IMR-90 (cell line): Measurements from ENCODE around the gene RHCE. TPM values are rescaled to one million over a fixed set of nuclear protein-coding genes. Genes with fewer than 3 reads are reported as not detected.

ENCODE experiments used
- ATAC-seq: fragments of 200-7000 bp; cut with Tn5 transposase; 2 replicates; pipeline ENCODE4 v1.9.1; 2020; ENCODE audit warnings: low read depth, mild to moderate bottlenecking, moderate library complexity
- BruUV-seq: library from RNA; stranded (reverse); fragments of 400-500 nt; replicated peaks from 2 replicates; lab custom pipeline; 2021; lab: Mats Ljungman, UMichigan
- CTCF ChIA-PET: fragments of 300-600 bp; formaldehyde crosslinking; extraction: SDS; loops from one replicate; lab custom pipeline; 2021; ENCODE audit warnings: antibody characterized with exemption; lab: Yijun Ruan, JAX
- POLR2A ChIA-PET: fragments of 300-600 bp; sonication (Branson Sonifier 250); formaldehyde crosslinking; loops from one replicate; lab custom pipeline; 2022; ENCODE audit warnings: antibody characterized with exemption; ENCODE audit not compliant: unreplicated experiment; lab: Charles Lee
- DNase-seq: peaks from one replicate; pipeline ENCODE4 v3.0.0; 2013
- H2AFZ ChIP-seq: replicated peaks from 2 replicates; pipeline ENCODE3; 2013; ENCODE audit warnings: low read length, mild to moderate bottlenecking; ENCODE audit not compliant: poor library complexity
- H2AK5ac ChIP-seq: 2 replicates; pipeline ENCODE4 v1.6.1; 2013; ENCODE audit warnings: low read depth, low read length, inconsistent platforms
- H2AK9ac ChIP-seq: replicated peaks from 2 replicates; pipeline ENCODE3; 2013; ENCODE audit warnings: mild to moderate bottlenecking, low read depth, low read length, moderate library complexity; ENCODE audit not compliant: poor library complexity
- H2BK120ac ChIP-seq: 2 replicates; pipeline ENCODE4 v1.6.1; 2013; ENCODE audit warnings: low read depth, low read length, inconsistent platforms
- H2BK15ac ChIP-seq: 3 replicates; pipeline ENCODE4 v1.6.1; 2013; ENCODE audit warnings: low read depth, low read length, inconsistent platforms
- H2BK20ac ChIP-seq: 2 replicates; pipeline ENCODE4 v1.6.1; 2013; ENCODE audit warnings: low read depth, mild to moderate bottlenecking, inconsistent platforms, low read length, moderate library complexity
- H2BK5ac ChIP-seq: 2 replicates; pipeline ENCODE4 v1.6.1; 2013; ENCODE audit warnings: mild to moderate bottlenecking, low read depth, low read length, inconsistent platforms; ENCODE audit not compliant: poor library complexity, severe bottlenecking
- H3K14ac ChIP-seq: replicated peaks from 2 replicates; pipeline ENCODE4 v1.6.1; 2013; ENCODE audit warnings: low read depth, low read length, inconsistent platforms
- H3K18ac ChIP-seq: 2 replicates; pipeline ENCODE4 v1.6.1; 2013; ENCODE audit warnings: low read depth, low read length, control low read depth
- H3K23ac ChIP-seq: 2 replicates; pipeline ENCODE4 v1.6.1; 2013; ENCODE audit warnings: low read depth, low read length, inconsistent platforms
- H3K27ac ChIP-seq: 2 replicates; pipeline ENCODE4 v1.5.1; 2013; ENCODE audit warnings: mild to moderate bottlenecking, control low read depth, low read length; ENCODE audit not compliant: insufficient read depth
- H3K27me3 ChIP-seq: 2 replicates; pipeline ENCODE4 v1.6.1; 2013; ENCODE audit warnings: low read length; ENCODE audit not compliant: control insufficient read depth, insufficient read depth
- H3K36me3 ChIP-seq: 2 replicates; pipeline ENCODE4 v1.6.1; 2013; ENCODE audit warnings: low read length, mixed read lengths; ENCODE audit not compliant: control insufficient read depth, insufficient read depth
- H3K4ac ChIP-seq: 2 replicates; pipeline ENCODE4 v1.6.1; 2013; ENCODE audit warnings: low read depth, low read length, inconsistent platforms
- H3K4me1 ChIP-seq: 2 replicates; pipeline ENCODE4 v1.6.1; 2013; ENCODE audit warnings: low read length, mixed read lengths; ENCODE audit not compliant: control insufficient read depth, insufficient read depth
- H3K4me2 ChIP-seq: 2 replicates; pipeline ENCODE4 v1.6.1; 2013; ENCODE audit warnings: low read depth, mild to moderate bottlenecking, control low read depth, low read length, moderate library complexity
- H3K4me3 ChIP-seq: 2 replicates; pipeline ENCODE4 v1.5.1; 2013; ENCODE audit warnings: low read depth, mild to moderate bottlenecking, control low read depth, low read length, moderate library complexity; ENCODE audit not compliant: insufficient read depth
- H3K56ac ChIP-seq: 2 replicates; pipeline ENCODE4 v1.6.1; 2013; ENCODE audit warnings: low read length, inconsistent platforms; ENCODE audit not compliant: insufficient read depth; ENCODE audit errors: extremely low read depth
- H3K79me1 ChIP-seq, 2 experiments: 2 replicates each; pipeline ENCODE4 v1.6.1; 2013; ENCODE audit warnings: low read length in 2 of 2, inconsistent platforms in 1 of 2, low read depth in 1 of 2
- H3K9ac ChIP-seq: 2 replicates; pipeline ENCODE4 v1.6.1; 2013; ENCODE audit warnings: low read depth, low read length, control low read depth
- H3K9me1 ChIP-seq: 2 replicates; pipeline ENCODE4 v1.6.1; 2013; ENCODE audit warnings: low read length, inconsistent platforms; ENCODE audit not compliant: insufficient read depth
- H3K9me3 ChIP-seq: 2 replicates; pipeline ENCODE4 v1.6.1; 2013; ENCODE audit warnings: low read length; ENCODE audit not compliant: control insufficient read depth, insufficient read depth
- H4K20me1 ChIP-seq: 2 replicates; pipeline ENCODE4 v1.6.1; 2013; ENCODE audit warnings: low read length, inconsistent platforms; ENCODE audit not compliant: insufficient read depth
- H4K5ac ChIP-seq: 2 replicates; pipeline ENCODE4 v1.6.1; 2013; ENCODE audit warnings: mild to moderate bottlenecking, low read depth, low read length, control low read depth
- H4K8ac ChIP-seq, 2 experiments: 2 replicates each; pipeline ENCODE4 v1.6.1; 2013; ENCODE audit warnings: low read depth in 2 of 2, low read length in 2 of 2, control low read depth in 1 of 2, inconsistent platforms in 1 of 2
- H4K91ac ChIP-seq: 2 replicates; pipeline ENCODE4 v1.6.1; 2013; ENCODE audit warnings: low read depth, low read length, inconsistent platforms; ENCODE audit not compliant: insufficient read depth
- CTCF ChIP-seq: conservative IDR thresholded peaks from 2 replicates; pipeline ENCODE4 v1.5.1; 2012; ENCODE audit warnings: mild to moderate bottlenecking, low read depth, low read length, improper control_type of control experiment
- WGBS, 2 experiments: methylation state at CpG; one replicate each; pipeline versions ENCODE4 v1.1.5 to v1.1.7; 2013; ENCODE audit warnings: missing lambda C conversion rate in 2 of 2; ENCODE audit not compliant: insufficient read length in 1 of 2; ENCODE audit errors: extremely low coverage in 2 of 2; 5-methylcytosine and 5-hydroxymethylcytosine counted together
- dilution Hi-C: fragments of 300-500 bp; cut with HindIII; formaldehyde crosslinking; loops from one replicate; pipeline ENCODE4 v1.14.3; 2018; ENCODE audit warnings: low sequenced_read_pairs; ENCODE audit not compliant: unreplicated experiment
- in situ Hi-C: fragments of 300-500 bp; cut with MboI; formaldehyde crosslinking; loops from 3 replicates; pipeline ENCODE4 v1.14.3; 2019; ENCODE audit warnings: low sequenced_read_pairs, inconsistent platforms, mixed read lengths
- intact Hi-C: fragments of 100-400 bp; cut with micrococcal nuclease; formaldehyde crosslinking; loops from 2 replicates; pipeline ENCODE4 v1.10.0; 2022
- polyA plus RNA-seq, 3 experiments: library from polyadenylated mRNA; depleted of rRNA; stranded (reverse); fragments of >200 nt; gene quantifications; 2 replicates each; pipeline ENCODE4 v1.2.3, GENCODE V29; 2012; ENCODE audit warnings: low replicate concordance in 1 of 3
- total RNA-seq: library from RNA; depleted of rRNA; stranded (reverse); fragments of >200 nt; gene quantifications from 2 replicates; pipeline ENCODE4 v1.2.3, GENCODE V29; 2012

The RHCE gene
- total and polyA plus RNA-seq, 2 of the 4 experiments (the other 2 are of a cell fraction), result 0.54 to 0.62 TPM

DNA sequence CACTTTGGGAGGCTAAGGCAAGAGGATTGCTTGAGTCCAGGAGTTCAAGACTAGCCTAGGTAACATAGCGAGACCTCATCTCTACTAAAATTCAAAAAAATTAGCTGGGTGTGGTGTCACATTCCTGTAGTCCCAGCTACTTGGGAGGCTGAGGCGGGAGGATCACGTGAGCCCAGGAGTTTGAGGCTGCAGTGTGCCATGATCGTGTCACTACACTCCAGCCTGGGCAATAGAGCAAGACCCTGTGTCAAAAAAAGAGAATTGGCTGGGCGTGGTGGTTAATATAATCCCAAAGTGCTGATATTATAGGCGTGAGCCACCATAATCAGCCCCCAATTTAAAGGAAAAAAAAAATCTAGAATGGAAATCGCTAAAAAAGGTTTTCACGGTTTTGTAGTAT, 17.0 kb upstream of the RHCE start:
- in situ Hi-C loops, result no loop called here
- peaks cover 11% of the 10 kb centered on the region for H3K4me1 ChIP-seq
- no peak overlapping the region for H2AFZ ChIP-seq
- H2AK5ac ChIP-seq, result no peak overlapping the region
- H3K9me3 ChIP-seq, result no peaks in the 10 kb centered on the region
- ChIA-PET CTCF (no interaction called here), POLR2A (no interaction called here)
- no peak overlapping the region for H2BK15ac ChIP-seq
- no peak for TF ChIP-seq CTCF
- no peak overlapping the region for H3K4me3 ChIP-seq
- intact Hi-C loops, result loop anchor here (10.0 kb wide), 1 partner anchor 47 kb away; no protein-coding TSS in a partner anchor
- no peak overlapping the region for H3K4me2 ChIP-seq
- H3K27ac ChIP-seq, result no peak overlapping the region
- H3K9me1 ChIP-seq, result peaks cover 2% of the 10 kb centered on the region
- no peak overlapping the region for H3K56ac ChIP-seq
- peaks cover 2% of the 10 kb centered on the region; the same call in 1 of the 2 replicates for H3K36me3 ChIP-seq
- no peak overlapping the region for H3K14ac ChIP-seq
- WGBS, 2 experiments, result no CpG with 5 or more reads among the region's 8 CpGs
- H3K23ac ChIP-seq, result no peak overlapping the region
- H4K91ac ChIP-seq, result no peak overlapping the region
- no peak overlapping the region for H2BK20ac ChIP-seq
- dilution Hi-C loops, result no loop called here
- H3K18ac ChIP-seq, result no peak overlapping the region
- H2BK5ac ChIP-seq, result no peak overlapping the region
- H3K9ac ChIP-seq, result no peak overlapping the region
- no peak for ATAC-seq
- no peaks in the 10 kb centered on the region for H3K27me3 ChIP-seq
- H4K20me1 ChIP-seq, result peaks cover 43% of the 10 kb centered on the region
- BruUV-seq, result no TSS peak
- no peak overlapping the region for H2AK9ac ChIP-seq
- no peak for DNase-seq
- H4K5ac ChIP-seq, result no peak overlapping the region
- H3K79me1 ChIP-seq, result peaks cover 35 to 72% of the 10 kb centered on the region in 2 experiments
- no peak overlapping the region for H2BK120ac ChIP-seq
- H3K4ac ChIP-seq, result no peak overlapping the region
- no peak overlapping the region for H4K8ac ChIP-seq
